WTC11 (cell line): ENCODE measurements around the gene SSX4B. TPM values are rescaled to one million over a fixed set of nuclear protein-coding genes. Genes with fewer than 3 reads are reported as not detected.

ENCODE experiments used
- ATAC-seq: fragments of 200-7000 bp; cut with Tn5 transposase; 2 replicates; pipeline ENCODE4 v1.10.0; 2021; ENCODE audit warnings: mild to moderate bottlenecking, moderate library complexity
- CTCF ChIA-PET: fragments of 300-600 bp; sonication (Branson Sonifier 250); formaldehyde crosslinking; loops from one replicate; lab custom pipeline; 2021; ENCODE audit warnings: antibody characterized with exemption; lab: Charles Lee
- POLR2A ChIA-PET: fragments of 350-600 bp; sonication (Branson Sonifier 250); formaldehyde crosslinking; loops from one replicate; lab custom pipeline; 2021; ENCODE audit warnings: antibody characterized with exemption; lab: Charles Lee
- DNase-seq: peaks from one replicate; pipeline ENCODE4 v3.0.0; 2021; ENCODE audit warnings: low spot score
- H3K27ac Mint-ChIP-seq: 2 replicates; pipeline ENCODE4 v1.8.0; 2021; ENCODE audit warnings: mixed read lengths
- H3K27me3 Mint-ChIP-seq: 2 replicates; pipeline ENCODE4 v1.8.0; 2021; ENCODE audit warnings: low read depth, mild to moderate bottlenecking, moderate library complexity, mixed read lengths
- H3K36me3 Mint-ChIP-seq: 2 replicates; pipeline ENCODE4 v1.8.0; 2021; ENCODE audit warnings: mixed read lengths
- H3K4me1 Mint-ChIP-seq: 2 replicates; pipeline ENCODE4 v1.8.0; 2022; ENCODE audit warnings: mixed read lengths
- H3K4me3 Mint-ChIP-seq: 2 replicates; pipeline ENCODE4 v1.8.0; 2021; ENCODE audit warnings: mild to moderate bottlenecking, moderate library complexity, mixed read lengths
- H3K9me3 Mint-ChIP-seq: 2 replicates; pipeline ENCODE4 v1.8.0; 2021; ENCODE audit warnings: mixed read lengths
- CBFB ChIP-seq: sonication (generic); formaldehyde crosslinking; IDR thresholded peaks from 2 replicates; pipeline ENCODE4 v1.8.1; 2022; ENCODE audit warnings: mild to moderate bottlenecking, low read depth, missing genetic modification reagents
- CTCF ChIP-seq: fragments of 200-600 bp; IDR thresholded peaks from 2 replicates; pipeline ENCODE4 v1.8.0; 2022; ENCODE audit warnings: antibody characterized with exemption
- GRHL2 ChIP-seq: fragments of 250-450 bp; sonication (Bioruptor Pico); IDR thresholded peaks from 2 replicates; pipeline ENCODE4 v1.8.0; 2022; ENCODE audit warnings: mild to moderate bottlenecking, moderate library complexity; ENCODE audit not compliant: insufficient replicate concordance, severe bottlenecking
- HMGXB4 ChIP-seq: sonication (generic); formaldehyde crosslinking; IDR thresholded peaks from 2 replicates; pipeline ENCODE4 v1.8.1; 2023; ENCODE audit warnings: mild to moderate bottlenecking, moderate library complexity, missing genetic modification reagents
- JAZF1 ChIP-seq: fragments of 250-450 bp; sonication (Bioruptor Pico); IDR thresholded peaks from 2 replicates; pipeline ENCODE4 v1.9.0; 2021; ENCODE audit warnings: moderate library complexity, mild to moderate bottlenecking, inconsistent platforms
- NFATC4 ChIP-seq: fragments of 250-450 bp; sonication (Bioruptor Pico); IDR thresholded peaks from 2 replicates; pipeline ENCODE4 v1.9.0; 2021; ENCODE audit warnings: mild to moderate bottlenecking
- NFE2L1 ChIP-seq: sonication (generic); formaldehyde crosslinking; IDR thresholded peaks from 2 replicates; pipeline ENCODE4 v1.8.1; 2023; ENCODE audit warnings: missing genetic modification reagents
- NR2C2 ChIP-seq: sonication (generic); formaldehyde crosslinking; IDR thresholded peaks from 2 replicates; pipeline ENCODE4 v1.8.0; 2022; ENCODE audit warnings: mild to moderate bottlenecking, missing genetic modification reagents
- PRDM15 ChIP-seq: sonication (generic); formaldehyde crosslinking; IDR thresholded peaks from 2 replicates; pipeline ENCODE4 v1.8.0; 2022; ENCODE audit warnings: missing genetic modification reagents
- SMAD3 ChIP-seq: sonication (generic); formaldehyde crosslinking; IDR thresholded peaks from 2 replicates; pipeline ENCODE4 v1.8.0; 2022; ENCODE audit warnings: missing genetic modification reagents, mild to moderate bottlenecking, borderline replicate concordance
- TEAD1 ChIP-seq: sonication (generic); formaldehyde crosslinking; IDR thresholded peaks from 2 replicates; pipeline ENCODE4 v1.8.0; 2022; ENCODE audit warnings: mild to moderate bottlenecking, missing genetic modification reagents
- ZBTB21 ChIP-seq: sonication (generic); formaldehyde crosslinking; IDR thresholded peaks from 2 replicates; pipeline ENCODE4 v1.8.1; 2023; ENCODE audit warnings: mild to moderate bottlenecking, missing genetic modification reagents, borderline replicate concordance
- ZNF232 ChIP-seq: sonication (generic); formaldehyde crosslinking; IDR thresholded peaks from 2 replicates; pipeline ENCODE4 v1.8.0; 2022; ENCODE audit warnings: mild to moderate bottlenecking, missing genetic modification reagents
- ZNF416 ChIP-seq: fragments of 250-450 bp; sonication (Bioruptor Pico); IDR thresholded peaks from 2 replicates; pipeline ENCODE4 v1.9.0; 2021; ENCODE audit warnings: mild to moderate bottlenecking, inconsistent platforms
- ZSCAN18 ChIP-seq: fragments of 250-450 bp; sonication (Bioruptor Pico); IDR thresholded peaks from 2 replicates; pipeline ENCODE4 v2.1.2; 2022; ENCODE audit warnings: mild to moderate bottlenecking, moderate library complexity
- total RNA-seq: library from RNA; stranded (reverse); gene quantifications from 3 replicates; pipeline ENCODE4 v1.2.3, GENCODE V29; 2021

Gene SSX4B
- total RNA-seq, 1 experiment from 2014 or later = 0.17 TPM

- Mint-ChIP-seq H3K36me3 (peaks cover 25% of the 10 kb centered on the region), H3K9me3 (no peaks in the 10 kb centered on the region), H3K27me3 (no peaks in the 10 kb centered on the region), H3K4me3 (no peak overlapping the region), H3K4me1 (no peaks in the 10 kb centered on the region), H3K27ac (no peak overlapping the region)
- no peak for DNase-seq
- ChIA-PET POLR2A (no interaction called here), CTCF (no interaction called here)
- no peak for ATAC-seq
- TF ChIP-seq ZNF416 (CRISPR knock-in tag) (no peak), ZSCAN18 (CRISPR knock-in tag) (no peak), ZBTB21 (CRISPR knock-in tag) (no peak), CBFB (CRISPR knock-in tag) (no peak), NFATC4 (no peak), HMGXB4 (no peak), CTCF (no peak), ZNF232 (no peak), PRDM15 (CRISPR knock-in tag) (no peak), NR2C2 (CRISPR knock-in tag) (no peak), JAZF1 (CRISPR knock-in tag) (no peak)
Observed at GRCh38 chrX:48458711-48459110, 47.0 kb upstream of the SSX4B start.

- no peak for DNase-seq
- no peaks in the 10 kb centered on the region for H3K9me3 Mint-ChIP-seq
- H3K4me3 Mint-ChIP-seq = no peak overlapping the region
- ATAC-seq = no peak
- H3K36me3 Mint-ChIP-seq = peaks cover 20% of the 10 kb centered on the region
- ChIA-PET CTCF (no interaction called here), POLR2A (interaction anchor here (0.6 kb wide), 1 partner anchor 1222 kb away, joined by 8 read pairs; no protein-coding TSS in a partner anchor)
- H3K27me3 Mint-ChIP-seq = no peaks in the 10 kb centered on the region
- no peak overlapping the region for H3K27ac Mint-ChIP-seq
- no peaks in the 10 kb centered on the region for H3K4me1 Mint-ChIP-seq
- TF ChIP-seq SMAD3 (CRISPR knock-in tag) = no peak
- no peak for TF ChIP-seq GRHL2 (CRISPR knock-in tag)
- TF ChIP-seq TEAD1 = no peak
- TF ChIP-seq NFE2L1 (CRISPR knock-in tag) = no peak
- no peak for TF ChIP-seq NFATC4
Observed at GRCh38 chrX:48456628-48457331, 45.0 kb upstream of the SSX4B start.
